HG03354 (cell line): Measurements from ENCODE around the gene EFCAB6.

Experiments
- ATAC-seq: cut with Tn5 transposase; IDR thresholded peaks from one replicate; pipeline ENCODE4 v1.9.1; 2021; ENCODE audit warnings: mild to moderate bottlenecking; ENCODE audit not compliant: unreplicated experiment, poor library complexity, severe bottlenecking

The EFCAB6 gene

GRCh38 chr22:43561415-43562178 is 250.5 kb downstream of the EFCAB6 start:
- ATAC-seq, result no peak

GRCh38 chr22:43560651-43561050 is 251.5 kb downstream of the EFCAB6 start:
- ATAC-seq, result no peak

GRCh38 chr22:43555561-43556515 is 256.3 kb downstream of the EFCAB6 start:
- ATAC-seq, result no peak

- ATAC-seq, result no peak
Measured at GRCh38 chr22:43554694-43555365, 257.3 kb downstream of the EFCAB6 start.

GRCh38 chr22:43554259-43554636 is 257.9 kb downstream of the EFCAB6 start:
- no peak for ATAC-seq

- no peak for ATAC-seq
Measured at GRCh38 chr22:43553451-43554258, 258.4 kb downstream of the EFCAB6 start.

- no peak for ATAC-seq
Measured at GRCh38 chr22:43550672-43551071, 261.4 kb downstream of the EFCAB6 start.

GRCh38 chr22:43550024-43550620 is 262.0 kb downstream of the EFCAB6 start:
- ATAC-seq, result no peak

GRCh38 chr22:43546186-43546585 is 265.9 kb downstream of the EFCAB6 start:
- no peak for ATAC-seq

- ATAC-seq, result no peak
Measured at GRCh38 chr22:43544289-43544673, 267.8 kb downstream of the EFCAB6 start.

- ATAC-seq, result no peak
Measured at GRCh38 chr22:43543522-43544288, 268.4 kb downstream of the EFCAB6 start.

- no peak for ATAC-seq
Measured at GRCh38 chr22:43542681-43543521, 269.2 kb downstream of the EFCAB6 start.

GRCh38 chr22:43541462-43542407 is 270.4 kb downstream of the EFCAB6 start:
- no peak for ATAC-seq

GRCh38 chr22:43541022-43541421 is 271.1 kb downstream of the EFCAB6 start:
- ATAC-seq, result no peak

GRCh38 chr22:43540529-43540923 is 271.6 kb downstream of the EFCAB6 start:
- ATAC-seq, result no peak
